Cerebellar nuclear complex (tissue), 1 donor: ENCODE measurements around the gene MOCS1.

Experiments
- DNase-seq, 2 experiments: peaks; one replicate each; lab custom pipeline; 2025; lab: John Stamatoyannopoulos, UW

MOCS1 gene

GRCh38 chr6:39948199-39948791 lies 14.0 kb upstream of the MOCS1 start:
- no peak for DNase-seq

DNA sequence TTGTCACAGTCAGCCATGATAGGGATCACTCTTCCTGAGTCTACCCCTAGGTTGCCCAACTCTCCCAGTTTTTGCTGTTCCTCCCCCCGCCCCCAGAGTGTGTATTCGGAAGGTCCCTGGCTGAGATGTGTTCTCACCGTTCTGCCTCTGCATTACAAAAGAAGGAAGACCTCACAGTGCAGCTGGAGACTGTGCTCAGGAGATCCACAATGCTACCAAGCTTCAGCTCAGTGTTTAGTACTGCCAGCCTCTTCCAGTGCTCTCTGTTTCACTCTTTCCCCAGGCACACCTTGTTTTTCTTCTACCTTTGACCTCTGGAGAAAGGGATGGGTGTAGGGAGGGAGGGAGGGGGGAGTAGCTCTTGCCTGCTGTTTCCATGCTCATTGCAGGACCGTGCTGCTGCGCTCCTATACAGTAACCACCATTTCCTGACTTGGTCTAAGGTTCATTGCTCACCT lies 13.4 kb upstream of the MOCS1 start:
- DNase-seq = no peak

DNA sequence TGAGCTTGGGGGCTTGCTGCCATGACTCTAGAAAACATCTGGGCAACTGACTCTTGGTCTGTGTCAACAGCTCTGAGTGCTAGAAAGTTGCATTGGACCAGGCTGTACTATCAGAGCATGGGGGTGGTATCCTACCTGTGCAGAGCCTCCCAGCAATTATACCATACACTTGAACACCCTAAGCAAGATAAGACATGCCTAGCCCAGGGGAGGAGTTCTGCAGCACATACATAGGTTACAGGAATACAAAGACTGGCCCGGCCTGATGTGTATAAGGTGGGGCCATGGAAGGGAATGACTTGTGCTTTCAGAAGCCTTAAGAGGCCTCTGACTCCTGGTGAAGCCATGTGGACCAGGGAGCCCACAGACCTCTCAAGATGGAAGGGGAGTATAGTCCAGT lies 11.4 kb upstream of the MOCS1 start:
- DNase-seq = no peak

GRCh38 chr6:39942903-39943580 lies 8.8 kb upstream of the MOCS1 start:
- DNase-seq = no peak

GRCh38 chr6:39941820-39942219 lies 7.6 kb upstream of the MOCS1 start:
- no peak for DNase-seq

GRCh38 chr6:39941138-39941537 lies 6.9 kb upstream of the MOCS1 start:
- DNase-seq = no peak

GRCh38 chr6:39938773-39939654 lies 4.8 kb upstream of the MOCS1 start:
- no peak for DNase-seq

DNA sequence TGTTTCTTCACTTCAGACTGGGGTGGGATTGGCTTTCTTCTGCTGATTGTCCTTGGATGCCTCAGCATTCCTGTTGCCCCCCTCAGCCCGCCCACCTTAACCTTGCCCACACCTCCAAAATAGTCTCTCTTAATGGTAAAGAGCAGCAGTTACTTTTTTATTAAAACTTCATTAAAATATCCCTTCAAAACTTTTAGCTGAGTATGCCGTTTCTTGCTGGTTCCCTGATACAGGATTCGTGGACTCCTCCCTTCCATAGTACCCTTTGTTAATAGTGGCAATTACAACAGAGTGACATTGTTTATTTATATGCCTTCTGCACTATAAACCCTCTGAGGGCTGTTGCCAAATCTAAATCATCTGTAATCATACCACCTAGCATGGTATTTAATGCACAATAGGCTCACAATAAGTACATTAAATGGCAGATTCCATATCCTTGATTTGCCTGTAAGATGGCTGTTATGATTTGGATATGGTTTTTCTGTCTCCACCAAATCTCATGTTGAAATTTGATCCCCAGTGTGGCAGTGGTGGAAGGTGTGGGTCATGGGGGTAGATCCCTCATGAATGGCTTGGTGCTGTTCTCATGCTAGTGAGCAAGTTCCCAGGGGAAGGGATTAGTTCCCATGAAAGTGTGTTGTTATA lies 3.5 kb upstream of the MOCS1 start:
- no peak for DNase-seq

DNA sequence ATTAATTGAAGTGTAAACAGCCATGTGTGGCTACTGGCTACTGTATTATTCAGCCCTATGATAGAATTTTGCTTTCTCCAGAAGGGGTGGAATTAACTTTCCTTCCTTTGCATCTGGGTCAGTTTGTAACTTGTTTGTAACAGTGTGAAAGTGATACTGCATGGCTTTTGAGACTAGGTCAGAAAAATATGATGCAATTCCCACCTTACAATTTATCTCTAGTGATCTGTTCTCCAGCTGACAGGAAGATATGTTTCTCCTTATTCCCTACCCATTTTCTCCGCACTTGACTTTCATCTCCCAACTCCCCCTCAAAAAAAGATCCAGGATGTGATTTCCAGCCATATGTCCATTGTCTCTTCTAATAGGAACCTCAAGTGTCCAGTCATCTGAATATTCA lies 2.6 kb upstream of the MOCS1 start:
- DNase-seq = no peak

DNA sequence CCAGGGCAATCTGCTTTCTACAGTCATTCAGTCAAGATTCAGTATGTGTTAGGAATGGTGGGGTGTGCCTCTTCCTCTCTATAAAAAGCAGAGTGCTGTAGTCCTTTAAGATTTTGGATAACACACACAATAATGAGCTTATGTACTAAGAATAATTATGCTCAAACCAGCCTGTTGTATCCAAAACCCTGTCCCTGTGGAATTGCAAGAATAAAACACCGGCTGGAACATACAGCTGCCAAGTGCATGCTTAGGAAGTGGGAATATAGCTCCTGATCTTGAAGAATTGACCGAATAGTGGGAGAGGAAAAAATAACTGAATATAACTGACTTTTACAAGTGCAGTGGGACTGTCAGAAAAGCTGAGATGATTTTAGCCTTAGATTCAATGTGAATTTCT lies 979 bp upstream of the MOCS1 start:
- DNase-seq = no peak

GRCh38 chr6:39933669-39934130 lies 562 bp downstream of the MOCS1 start:
- DNase-seq = no peak

- no peak for DNase-seq
These were observed 1.8 kb downstream of the MOCS1 start for GRCh38 chr6:39932386-39932910.

GRCh38 chr6:39931607-39932006 lies 2.7 kb downstream of the MOCS1 start:
- DNase-seq = no peak

DNA sequence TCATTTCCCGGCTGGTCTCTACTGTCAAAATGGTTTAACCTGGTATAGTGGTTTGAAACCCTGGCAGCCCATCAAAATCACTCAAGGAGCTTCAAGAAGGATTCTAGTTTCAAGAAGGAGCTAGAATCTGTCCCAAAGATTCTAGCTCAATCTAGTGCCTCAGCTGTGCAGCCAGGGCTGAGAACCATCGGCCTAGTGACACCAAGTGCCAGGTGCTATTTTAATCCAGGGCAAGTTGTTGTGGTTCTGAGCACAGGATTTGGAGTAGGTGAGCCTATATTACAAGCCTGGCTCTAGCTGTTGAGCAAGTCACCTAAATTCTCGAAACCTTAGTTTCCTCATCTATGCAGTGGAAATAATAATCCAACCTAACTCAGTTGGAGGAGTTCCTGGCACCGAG lies 3.7 kb downstream of the MOCS1 start:
- no peak for DNase-seq

- DNase-seq = no peak
These were observed 4.4 kb downstream of the MOCS1 start for GRCh38 chr6:39929733-39930461.

GRCh38 chr6:39929039-39929732 lies 5.1 kb downstream of the MOCS1 start:
- DNase-seq = no peak

GRCh38 chr6:39927159-39927558 lies 7.1 kb downstream of the MOCS1 start:
- DNase-seq = no peak

- DNase-seq = no peak
These were observed 7.6 kb downstream of the MOCS1 start for GRCh38 chr6:39926668-39927067.

DNA sequence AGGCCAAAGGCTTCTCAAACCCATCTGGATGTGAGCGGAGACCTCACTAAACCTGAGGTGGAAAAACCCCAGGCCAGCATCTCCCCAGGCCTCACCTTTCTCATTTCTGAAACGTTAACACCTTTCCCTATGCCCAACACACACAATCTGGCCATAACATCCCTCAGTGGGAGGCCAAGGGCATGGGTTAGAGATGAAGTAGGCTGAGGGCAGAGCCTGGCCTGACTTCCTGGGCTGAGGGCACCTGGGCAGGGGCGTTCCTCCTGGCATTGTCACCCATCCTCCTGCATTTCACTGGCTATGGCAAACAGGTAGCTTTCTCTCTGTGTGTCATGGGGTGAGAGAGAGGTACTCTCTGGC lies 8.4 kb downstream of the MOCS1 start:
- no peak for DNase-seq

GRCh38 chr6:39925191-39925930 lies 8.9 kb downstream of the MOCS1 start:
- DNase-seq = no peak
